Duodenal mucosa (tissue), 2 donors: Measurements from ENCODE around the gene EXOC4.

Source experiments
- H3K27ac ChIP-seq: one replicate; pipeline ENCODE4 v1.7.0; 2013; ENCODE audit warnings: low read depth, low read length
- H3K27me3 ChIP-seq, 2 donors: one replicate each; pipeline ENCODE4 v1.7.0; 2013; ENCODE audit warnings: low read length in 2 of 2, control low read depth in 1 of 2; ENCODE audit not compliant: insufficient read depth in 2 of 2, control insufficient read depth in 1 of 2
- H3K36me3 ChIP-seq, 2 donors: one replicate each; pipeline ENCODE4 v1.7.0; 2013; ENCODE audit warnings: low read length in 2 of 2, control low read depth in 1 of 2; ENCODE audit not compliant: insufficient read depth in 2 of 2, control insufficient read depth in 1 of 2
- H3K4me1 ChIP-seq, 2 donors: one replicate each; pipeline ENCODE4 v1.7.0; 2013; ENCODE audit warnings: low read length in 2 of 2, control low read depth in 1 of 2; ENCODE audit not compliant: insufficient read depth in 2 of 2, control insufficient read depth in 1 of 2
- H3K4me3 ChIP-seq, 2 donors: one replicate each; pipeline ENCODE4 v1.7.0; 2013; ENCODE audit warnings: low read length in 2 of 2, low read depth in 1 of 2
- H3K9ac ChIP-seq, 2 donors: one replicate each; pipeline ENCODE4 v1.7.0; 2013; ENCODE audit warnings: low read length in 2 of 2, low read depth in 1 of 2
- H3K9me3 ChIP-seq, 2 donors: one replicate each; pipeline ENCODE4 v1.7.0; 2013; ENCODE audit warnings: low read length in 2 of 2, control low read depth in 1 of 2; ENCODE audit not compliant: control insufficient read depth in 1 of 2

EXOC4 gene

DNA sequence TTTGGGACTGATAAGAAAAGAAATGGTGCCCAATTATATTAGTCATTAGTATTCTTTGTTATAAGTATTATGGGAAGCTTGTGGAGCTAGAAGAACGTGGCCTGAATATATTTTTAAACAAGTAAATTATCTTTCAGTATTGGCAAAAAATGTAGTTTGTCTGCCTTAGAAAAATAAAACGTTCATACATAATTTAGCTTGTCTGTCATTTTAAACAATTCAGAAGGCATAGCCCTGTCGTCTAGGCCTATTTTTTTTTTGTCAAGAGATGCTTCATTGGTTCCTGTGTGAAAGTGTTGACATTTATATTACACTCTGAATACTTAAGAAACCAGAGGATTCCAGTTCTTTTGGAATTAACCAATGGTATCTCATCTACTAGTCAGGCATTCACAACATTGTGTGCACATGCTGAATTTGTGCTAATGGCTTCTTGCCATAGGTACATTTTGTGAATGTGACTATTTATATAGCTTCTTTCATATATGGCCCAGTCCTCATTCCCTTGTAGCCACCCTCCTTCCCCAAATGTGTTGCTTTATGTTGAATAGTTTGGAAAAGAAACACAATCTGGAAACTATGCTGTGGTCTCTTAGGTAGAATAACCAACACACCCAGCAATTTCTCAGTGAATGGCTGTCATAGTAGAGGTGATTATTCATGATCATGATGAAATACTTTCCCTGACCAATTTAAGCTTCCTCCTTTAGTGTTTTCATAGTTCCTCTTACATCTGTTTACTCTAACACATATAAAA lies 435.8 kb downstream of the EXOC4 start:
- Histone ChIP-seq H3K9ac (no peak overlapping the region), H3K4me3 (no peak overlapping the region), H3K36me3 (no peaks in the 10 kb centered on the region), H3K4me1 (no peaks in the 10 kb centered on the region), H3K27ac (no peak overlapping the region), H3K27me3 (no peaks in the 10 kb centered on the region), H3K9me3 (no peaks in the 10 kb centered on the region)

DNA sequence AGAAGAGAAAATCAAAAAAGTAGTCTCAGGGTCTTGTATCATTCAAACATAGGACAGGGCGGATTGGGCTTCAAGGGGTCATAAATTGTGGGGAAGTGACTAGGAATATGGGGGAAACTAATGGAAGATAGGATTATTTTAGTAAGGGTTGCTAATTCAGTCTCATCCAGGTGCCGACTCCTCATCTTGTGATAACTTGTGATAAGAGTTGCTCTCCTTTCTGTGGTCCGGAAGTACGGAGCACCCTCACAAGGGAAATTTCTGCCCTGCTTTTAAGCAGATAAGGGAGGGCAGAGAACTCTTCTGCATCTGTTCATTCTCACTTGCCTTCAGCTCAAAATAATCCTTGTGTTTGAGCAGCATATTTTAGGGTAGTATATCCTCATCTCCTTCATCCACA lies 437.9 kb downstream of the EXOC4 start:
- Histone ChIP-seq H3K27ac (no peak overlapping the region), H3K9ac (no peak overlapping the region)

DNA sequence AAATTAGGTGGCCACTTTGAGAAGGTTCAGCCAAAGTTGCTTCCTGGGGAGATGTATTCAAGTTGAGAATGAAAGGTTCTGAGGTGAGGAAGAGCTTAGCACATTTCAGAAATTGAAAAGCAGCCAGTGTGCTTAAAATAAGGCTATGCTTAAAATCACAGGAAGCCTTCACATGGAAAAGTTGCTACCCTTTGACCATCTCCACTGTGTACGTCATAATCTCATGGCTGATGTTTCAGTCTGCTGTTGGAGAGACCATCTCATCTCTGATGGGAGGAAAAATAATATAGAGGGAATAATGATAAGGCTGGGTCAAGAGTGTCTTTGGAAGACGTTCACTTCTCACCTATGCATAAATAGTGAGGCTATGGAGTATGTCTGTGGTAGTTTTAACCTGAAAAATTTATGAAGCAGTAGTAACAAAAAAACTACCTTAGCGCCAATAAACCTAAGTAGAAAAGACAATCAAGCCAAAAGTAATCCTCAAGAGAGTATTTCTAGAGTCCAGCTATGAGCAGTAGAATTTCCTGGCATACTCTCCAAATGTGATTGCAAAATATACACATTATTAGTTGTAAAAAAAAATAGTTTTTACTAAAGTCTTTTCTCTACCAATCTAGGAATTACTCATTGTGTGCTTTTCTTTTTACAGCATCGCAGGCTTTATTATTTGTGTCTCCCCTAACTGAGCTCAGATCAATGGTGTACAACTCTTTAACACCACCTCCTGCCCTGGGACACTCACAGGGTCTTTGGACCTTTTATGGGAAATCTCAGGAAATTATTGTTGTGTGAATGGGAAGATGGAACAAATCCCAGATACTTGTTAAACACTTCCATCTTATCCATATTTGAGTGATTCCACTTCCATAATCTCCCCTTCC lies 439.1 kb downstream of the EXOC4 start:
- Histone ChIP-seq H3K27ac (no peak overlapping the region), H3K4me1 (no peaks in the 10 kb centered on the region), H3K27me3 (no peaks in the 10 kb centered on the region), H3K9me3 (no peaks in the 10 kb centered on the region), H3K4me3 (no peak overlapping the region), H3K36me3 (no peaks in the 10 kb centered on the region), H3K9ac (no peak overlapping the region)

More for the DNA sequence above, 437.9 kb downstream of the EXOC4 start:
- Histone ChIP-seq H3K27me3 (no peaks in the 10 kb centered on the region), H3K4me1 (no peaks in the 10 kb centered on the region), H3K9me3 (no peaks in the 10 kb centered on the region), H3K36me3 (no peaks in the 10 kb centered on the region), H3K4me3 (no peak overlapping the region)

DNA sequence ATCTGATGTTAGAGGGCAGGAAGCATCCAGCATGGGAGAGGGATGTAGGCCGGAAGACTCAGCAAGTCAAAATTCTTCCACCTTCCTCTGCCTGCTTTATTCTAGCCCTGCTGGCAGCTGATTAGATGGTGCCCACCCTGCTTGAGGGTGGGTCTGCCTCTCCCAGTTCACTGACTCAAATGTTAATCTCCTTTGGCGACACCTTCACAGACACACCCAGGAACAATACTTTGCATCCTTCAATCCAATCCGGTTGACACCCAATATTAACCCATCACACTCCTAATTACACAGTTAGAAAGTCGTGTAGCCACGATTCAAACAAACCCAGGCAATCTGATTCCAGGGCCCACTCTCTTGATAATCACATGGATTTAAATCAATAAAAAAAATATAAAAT lies 440.4 kb downstream of the EXOC4 start:
- Histone ChIP-seq H3K27ac (no peak overlapping the region), H3K36me3 (no peaks in the 10 kb centered on the region), H3K27me3 (no peaks in the 10 kb centered on the region), H3K9ac (no peak overlapping the region), H3K9me3 (no peaks in the 10 kb centered on the region), H3K4me3 (no peak overlapping the region), H3K4me1 (no peaks in the 10 kb centered on the region)

DNA sequence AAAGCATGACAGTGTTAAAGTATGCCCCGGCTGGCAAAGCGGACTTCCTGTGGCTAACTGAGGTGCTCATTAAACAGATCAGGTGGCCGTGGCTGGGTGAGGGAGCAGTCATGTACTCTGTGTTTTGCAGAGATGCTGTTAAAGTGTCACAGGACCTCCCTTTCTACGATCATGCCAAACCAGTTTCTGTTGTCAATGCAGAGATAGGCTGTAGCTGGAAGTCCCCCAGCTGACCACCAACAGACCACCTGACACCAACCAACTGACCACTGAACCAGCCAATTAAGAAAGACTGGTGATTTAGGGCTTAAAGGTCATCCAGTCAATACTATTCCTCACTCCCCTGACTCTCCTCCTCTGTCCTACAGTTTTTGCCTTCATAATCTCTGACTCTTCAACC lies 443.2 kb downstream of the EXOC4 start:
- Histone ChIP-seq H3K9me3 (no peaks in the 10 kb centered on the region), H3K27ac (no peak overlapping the region), H3K9ac (no peak overlapping the region), H3K36me3 (no peaks in the 10 kb centered on the region), H3K4me3 (no peak overlapping the region), H3K4me1 (no peaks in the 10 kb centered on the region), H3K27me3 (no peaks in the 10 kb centered on the region)

DNA sequence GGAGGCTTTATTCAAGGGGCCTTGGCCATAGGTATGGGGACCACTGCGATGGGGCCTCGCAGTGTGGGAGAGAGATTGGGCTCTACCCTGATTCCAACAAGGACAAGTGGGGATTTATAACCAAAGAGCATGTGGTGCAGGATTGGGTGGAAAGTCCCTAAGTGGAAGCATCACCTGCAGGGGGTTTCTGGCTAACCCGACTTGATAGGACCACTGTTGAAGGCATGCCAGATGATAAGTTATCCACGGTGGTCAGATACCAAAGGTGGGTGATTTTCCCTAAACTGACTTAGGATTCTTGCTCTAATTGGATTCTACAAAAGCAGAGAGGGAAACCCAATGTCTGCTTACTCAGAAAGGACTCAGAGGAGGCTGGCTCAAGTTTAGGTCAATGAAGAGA lies 444.7 kb downstream of the EXOC4 start:
- no peaks in the 10 kb centered on the region for H3K4me1 ChIP-seq
- H3K4me3 ChIP-seq, result no peak overlapping the region
- no peak overlapping the region for H3K9ac ChIP-seq
- no peaks in the 10 kb centered on the region for H3K36me3 ChIP-seq
- H3K27me3 ChIP-seq, result no peaks in the 10 kb centered on the region
- H3K27ac ChIP-seq, result no peak overlapping the region
- H3K9me3 ChIP-seq, result no peaks in the 10 kb centered on the region

DNA sequence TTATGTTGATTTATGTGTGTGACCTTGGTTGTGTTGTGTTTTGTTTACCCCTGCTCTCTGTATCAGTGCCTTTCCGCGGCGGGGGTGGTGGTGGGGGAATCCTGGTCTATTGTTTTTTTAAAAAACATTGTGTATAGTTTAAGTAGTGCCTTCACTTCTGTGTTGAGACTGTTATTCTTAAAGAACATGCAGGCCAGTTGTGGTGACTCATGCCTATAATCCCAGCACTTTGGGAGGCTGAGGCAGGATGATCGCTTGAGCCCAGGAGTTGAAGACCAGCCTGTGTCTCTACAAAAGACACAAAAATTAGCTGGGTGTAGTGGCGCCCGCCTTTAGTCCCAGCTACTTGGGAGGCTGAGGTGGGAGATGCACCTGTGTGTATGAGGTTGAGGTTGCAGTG lies 445.2 kb downstream of the EXOC4 start:
- no peaks in the 10 kb centered on the region for H3K4me1 ChIP-seq
- H3K36me3 ChIP-seq, result no peaks in the 10 kb centered on the region
- H3K27ac ChIP-seq, result no peak overlapping the region
- H3K27me3 ChIP-seq, result no peaks in the 10 kb centered on the region
- no peak overlapping the region for H3K4me3 ChIP-seq
- no peaks in the 10 kb centered on the region for H3K9me3 ChIP-seq
- no peak overlapping the region for H3K9ac ChIP-seq

DNA sequence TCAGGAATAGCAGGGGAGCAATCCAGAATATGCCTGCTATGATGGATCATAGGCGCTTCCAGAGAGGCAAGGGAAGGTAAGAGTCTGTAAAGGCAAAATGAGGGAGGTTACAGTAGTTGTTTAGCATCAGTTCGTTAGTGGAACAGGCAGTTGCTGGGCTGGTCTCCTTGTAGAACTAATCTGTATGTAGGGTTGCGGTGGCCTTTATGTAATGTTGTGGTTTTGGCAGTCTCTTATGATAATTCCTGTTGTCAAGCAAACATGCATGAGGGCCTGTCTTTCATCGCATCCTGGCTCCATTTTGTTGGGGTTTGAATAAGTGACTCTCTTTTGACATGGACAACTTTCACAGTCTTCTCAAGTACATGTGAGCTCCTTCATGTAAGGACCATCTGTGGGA lies 446.5 kb downstream of the EXOC4 start:
- H3K4me3 ChIP-seq, result no peak overlapping the region
- H3K36me3 ChIP-seq, result no peaks in the 10 kb centered on the region
- no peak overlapping the region for H3K27ac ChIP-seq
- H3K9me3 ChIP-seq, result no peaks in the 10 kb centered on the region
- no peak overlapping the region for H3K9ac ChIP-seq
- no peaks in the 10 kb centered on the region for H3K4me1 ChIP-seq
- no peaks in the 10 kb centered on the region for H3K27me3 ChIP-seq

DNA sequence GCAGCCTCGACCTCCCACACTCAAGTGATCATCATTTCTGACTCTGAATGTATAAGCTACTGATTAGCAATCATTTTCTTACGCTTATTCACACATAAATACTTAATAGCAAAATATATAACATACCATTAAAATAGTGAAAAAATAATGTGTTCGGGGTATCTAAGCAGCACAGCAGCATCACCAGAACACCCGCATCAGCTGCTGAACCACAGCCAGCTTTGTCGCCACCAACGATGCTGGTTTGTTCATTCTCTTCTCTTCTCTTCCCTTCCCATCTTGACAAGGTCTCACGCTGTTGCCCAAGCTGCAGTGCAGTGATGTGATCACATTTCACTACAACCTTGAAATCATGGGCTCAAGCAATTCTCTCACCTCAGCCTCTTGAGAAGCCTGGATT lies 449.2 kb downstream of the EXOC4 start:
- Histone ChIP-seq H3K36me3 (no peaks in the 10 kb centered on the region), H3K9me3 (no peaks in the 10 kb centered on the region), H3K27me3 (no peaks in the 10 kb centered on the region), H3K4me1 (no peaks in the 10 kb centered on the region), H3K9ac (no peak overlapping the region), H3K4me3 (no peak overlapping the region), H3K27ac (no peak overlapping the region)

DNA sequence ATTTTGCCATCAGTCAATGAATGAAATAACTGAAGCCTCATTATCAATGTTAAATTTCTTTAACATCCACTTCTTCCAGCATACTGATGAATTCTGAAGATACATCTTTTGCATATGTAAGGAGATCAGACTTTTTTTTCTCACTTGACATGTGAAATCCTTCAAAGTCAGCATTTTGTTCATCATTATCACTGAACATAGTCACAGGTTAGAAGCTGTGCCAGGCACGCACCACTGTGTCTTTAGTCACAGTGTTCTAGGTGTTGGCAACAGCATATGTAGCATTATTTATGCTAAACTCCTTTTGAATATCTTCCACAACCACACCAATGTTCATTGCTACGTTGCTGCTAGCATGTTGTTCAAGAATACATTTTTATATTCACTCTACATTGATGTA lies 450.1 kb downstream of the EXOC4 start:
- Histone ChIP-seq H3K27ac (no peak overlapping the region), H3K4me3 (no peak overlapping the region), H3K27me3 (no peaks in the 10 kb centered on the region), H3K9me3 (no peaks in the 10 kb centered on the region), H3K9ac (no peak overlapping the region), H3K4me1 (no peaks in the 10 kb centered on the region), H3K36me3 (no peaks in the 10 kb centered on the region)
